Superior temporal gyrus (tissue), 1 donor: Measurements from ENCODE around the gene BCL3.

Experiments
- DNase-seq: peaks from one replicate; pipeline ENCODE4 v3.0.0-alpha.2; 2016; ENCODE audit errors: extremely low spot score

BCL3 gene

DNA sequence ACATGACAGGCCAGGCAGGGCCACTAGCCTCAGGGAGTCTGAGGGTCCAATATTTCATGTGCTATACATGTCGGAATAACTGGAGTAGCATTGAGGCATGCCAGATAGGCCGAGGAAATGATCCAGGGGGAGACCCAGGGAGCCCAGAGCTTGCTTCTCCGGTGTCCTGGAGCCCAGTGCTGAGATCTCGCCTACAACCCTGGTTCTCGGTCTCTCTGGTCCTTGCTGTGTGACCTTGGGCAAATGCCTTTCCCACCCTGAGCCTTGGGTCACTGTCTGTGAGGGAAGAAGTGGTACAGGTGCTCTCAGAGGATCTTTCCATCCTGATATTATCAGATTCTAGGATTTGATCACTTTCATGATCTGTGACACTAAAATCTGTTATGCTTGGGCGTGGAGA is 40.5 kb downstream of the BCL3 start:
- DNase-seq: no peak

DNA sequence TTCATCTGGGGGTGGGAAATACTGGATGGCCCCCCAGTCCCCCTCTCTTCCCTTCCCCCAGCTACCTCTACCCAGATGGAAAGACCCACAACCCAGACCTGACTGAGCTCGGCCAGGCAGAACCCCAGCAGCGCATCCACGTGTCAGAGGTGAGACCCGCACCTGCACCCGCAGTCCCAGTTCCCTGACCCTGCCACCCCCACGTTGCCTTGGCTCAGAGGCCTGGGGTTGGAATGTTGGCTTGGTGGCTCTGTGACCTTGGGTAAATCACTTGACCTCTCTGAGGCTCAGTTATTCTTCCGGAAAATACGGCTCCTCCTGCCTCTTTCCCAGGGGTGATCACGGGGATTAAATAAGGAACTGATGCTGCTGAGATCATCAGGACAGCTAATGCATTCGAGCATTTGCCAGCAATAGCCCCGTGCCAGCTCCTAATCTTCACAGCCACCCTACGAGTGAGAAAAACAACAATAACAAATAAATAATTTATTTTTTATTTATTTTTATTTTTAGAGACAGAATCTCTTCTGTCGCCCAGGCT is 41.5 kb downstream of the BCL3 start:
- DNase-seq: no peak

DNA sequence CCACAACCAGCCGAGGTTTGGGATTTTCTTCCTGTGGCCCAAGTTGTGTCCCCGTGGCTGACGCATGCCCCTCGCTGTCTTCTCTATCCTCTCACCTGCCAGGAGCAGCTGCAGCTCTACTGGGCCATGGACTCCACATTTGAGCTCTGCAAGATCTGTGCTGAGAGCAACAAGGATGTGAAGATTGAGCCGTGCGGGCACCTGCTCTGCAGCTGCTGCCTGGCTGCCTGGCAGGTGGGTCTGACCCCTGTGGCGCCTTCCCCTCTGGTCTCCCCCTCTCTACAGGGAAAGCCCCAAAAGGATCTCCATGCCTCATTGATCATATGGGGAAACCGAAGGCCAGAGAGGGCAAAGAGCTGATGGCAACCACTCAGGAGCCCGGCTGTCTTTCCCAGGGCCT is 43.8 kb downstream of the BCL3 start:
- DNase-seq: no peak

DNA sequence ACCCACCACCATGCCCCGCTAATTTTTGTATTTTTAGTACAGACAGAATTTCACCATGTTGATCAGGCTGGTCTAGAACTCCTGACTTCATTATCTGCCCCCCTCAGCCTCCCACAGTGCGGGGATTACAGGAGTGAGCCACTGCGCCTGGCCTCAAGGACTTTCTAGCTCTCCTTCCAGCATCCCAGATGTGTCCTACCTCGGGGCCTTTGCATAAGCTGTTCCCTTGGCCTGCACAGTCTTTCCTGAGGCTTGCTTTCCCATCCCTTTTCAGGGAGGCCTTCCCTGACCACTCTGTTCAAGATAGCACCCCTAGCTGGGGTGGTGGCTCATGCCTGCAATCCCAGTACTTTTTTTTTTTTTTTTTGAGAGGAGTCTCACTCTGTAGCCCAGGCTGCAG is 46.1 kb downstream of the BCL3 start:
- no peak for DNase-seq

DNA sequence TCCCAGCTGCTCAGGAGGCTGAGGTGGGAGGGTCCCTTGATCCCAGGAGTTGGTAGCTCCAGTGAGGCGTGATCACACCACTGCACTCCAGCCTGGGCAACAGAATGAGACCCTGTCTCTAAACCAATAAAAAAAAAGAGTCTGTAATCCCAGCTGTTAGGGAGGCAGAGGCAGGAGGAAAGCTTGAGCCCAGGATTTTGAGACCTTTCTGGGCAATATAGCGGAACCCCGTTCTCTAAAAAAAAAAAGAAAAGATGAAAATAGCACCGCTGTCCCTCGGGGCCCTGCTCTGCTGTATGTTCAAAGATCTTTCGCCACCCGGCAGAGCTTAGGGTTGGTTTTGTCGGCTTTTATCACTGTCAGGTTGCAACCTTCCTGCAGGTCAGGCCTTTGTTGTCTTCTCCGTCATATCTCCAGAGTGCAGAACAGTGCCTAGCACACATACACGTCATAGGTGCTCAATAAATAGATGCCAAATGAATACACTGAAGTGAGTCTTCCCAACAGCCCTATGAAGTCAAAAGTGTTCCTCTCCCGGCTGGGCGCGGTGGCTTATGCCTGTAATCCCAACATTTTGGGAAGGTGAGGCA is 47.0 kb downstream of the BCL3 start:
- DNase-seq: no peak

DNA sequence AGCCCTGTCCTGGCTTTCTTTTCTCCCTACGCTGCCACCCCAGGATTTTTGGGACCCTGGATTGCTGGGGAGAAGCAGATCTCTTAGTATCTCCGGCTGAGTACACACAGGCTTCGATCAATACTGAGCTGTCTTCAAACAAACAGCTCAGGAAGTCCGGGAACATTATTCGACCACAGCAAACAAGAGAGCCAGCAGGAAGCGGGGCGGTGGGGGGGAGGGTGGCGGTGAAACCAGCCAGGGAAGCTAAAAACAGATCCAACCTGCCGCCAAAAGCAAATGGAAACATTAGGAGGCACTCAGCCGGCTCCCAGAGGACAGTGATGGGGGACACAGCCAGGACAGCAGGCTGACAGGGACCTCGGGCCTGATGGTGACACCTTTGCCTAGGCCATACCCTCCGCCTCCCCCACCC is 48.2 kb downstream of the BCL3 start:
- no peak for DNase-seq

DNA sequence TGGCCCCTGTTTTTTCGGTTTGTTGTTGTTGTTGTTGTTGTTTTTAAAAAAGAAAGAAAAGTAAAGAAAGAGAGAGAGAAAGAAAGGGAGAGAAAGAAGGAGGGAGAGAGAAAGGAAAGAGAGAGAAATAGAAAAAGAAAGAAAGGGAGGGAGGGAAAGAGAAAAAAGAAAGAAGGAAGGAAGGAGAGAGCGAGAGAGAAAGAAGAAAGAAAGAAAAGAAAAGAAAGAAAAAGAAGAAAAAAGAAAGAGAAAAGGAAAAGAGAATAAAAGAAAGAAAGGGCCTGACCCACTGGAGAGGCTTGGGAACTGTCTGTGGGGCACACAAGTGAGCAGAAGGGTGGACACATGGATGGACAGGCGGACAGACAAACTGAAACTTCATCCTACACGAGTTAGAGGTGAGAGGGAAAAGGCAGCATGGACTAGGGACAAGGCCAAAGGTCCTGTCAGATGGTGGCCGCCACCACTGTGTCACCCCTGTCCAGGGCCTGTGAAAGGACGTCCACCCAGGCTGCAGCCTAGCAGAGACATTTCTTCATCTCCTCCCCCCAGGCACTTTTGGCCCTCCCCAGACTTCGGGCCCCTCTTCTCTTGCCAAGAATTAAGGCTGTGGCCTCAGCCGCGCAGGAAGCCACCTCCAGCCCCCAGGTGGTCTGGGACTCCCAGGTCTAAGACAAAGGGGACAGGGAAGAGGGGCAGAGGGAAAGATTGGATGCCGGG is 51.3 kb downstream of the BCL3 start:
- DNase-seq: no peak

DNA sequence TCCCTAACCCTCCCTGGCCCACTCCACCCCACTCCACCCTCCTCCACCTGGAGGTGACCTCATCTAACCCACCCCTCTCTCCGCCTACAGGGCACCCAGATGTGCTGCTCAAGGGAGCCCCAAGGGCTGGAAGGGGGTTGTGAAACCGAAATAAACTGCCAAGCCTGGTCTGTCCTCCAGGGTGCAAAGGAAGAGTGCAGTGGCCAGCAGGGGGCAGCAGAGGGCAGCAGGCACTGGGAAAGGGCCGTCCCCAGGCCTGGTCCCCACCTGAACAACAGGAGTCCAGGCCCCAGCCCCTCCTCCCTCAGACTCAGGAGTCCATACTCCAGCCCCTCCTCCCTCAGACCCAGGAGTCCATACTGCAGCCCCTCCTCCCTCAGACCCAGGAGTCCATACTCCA is 52.0 kb downstream of the BCL3 start:
- peak; percentile 59 for DNase-seq

DNA sequence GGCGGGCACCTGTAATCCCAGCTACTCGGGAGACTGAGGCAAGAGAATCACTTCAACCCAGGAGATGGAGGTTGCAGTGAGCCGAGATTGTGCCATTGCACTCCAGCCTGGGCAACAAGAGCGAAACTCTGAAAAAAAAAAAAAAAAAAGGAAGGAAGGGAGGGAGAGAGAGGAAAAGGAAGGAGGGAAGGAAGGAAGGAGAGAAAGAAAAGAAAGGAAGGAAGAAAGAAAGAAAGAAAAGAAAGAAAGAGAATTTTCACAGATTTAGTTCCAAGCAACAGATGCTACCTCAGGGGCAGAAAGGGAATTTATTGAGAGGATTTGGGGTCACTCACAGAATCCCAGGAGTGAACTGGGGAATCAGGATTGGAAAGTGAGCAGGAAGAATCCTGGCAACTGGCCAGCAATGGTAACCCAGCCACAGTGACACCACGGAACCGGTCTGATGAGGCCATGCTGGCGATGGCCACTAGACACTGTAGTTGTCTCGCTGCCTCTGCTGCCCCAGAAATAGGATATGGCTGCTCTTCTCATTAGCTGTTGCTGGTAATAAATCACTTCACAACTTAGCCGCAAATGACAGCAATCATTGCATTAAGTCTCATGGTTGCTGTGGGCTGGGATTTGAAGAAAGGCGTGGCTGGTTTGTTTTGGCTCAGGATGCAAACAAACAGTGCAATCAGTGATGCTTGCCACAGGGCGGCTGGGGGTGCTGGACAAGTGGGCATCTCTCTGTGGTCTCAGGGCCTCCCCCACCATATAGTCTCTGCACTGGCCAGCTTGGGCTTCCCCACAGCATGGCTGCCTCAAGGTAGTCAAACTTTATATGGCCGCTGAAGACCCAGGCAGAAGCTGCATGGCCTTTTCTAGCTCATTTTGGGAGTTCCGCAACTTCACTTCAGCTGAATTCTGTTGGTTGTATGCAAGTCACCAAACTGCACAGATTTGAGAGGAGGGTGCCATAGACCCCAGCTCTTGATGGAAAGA is 55.2 kb downstream of the BCL3 start:
- no peak for DNase-seq

DNA sequence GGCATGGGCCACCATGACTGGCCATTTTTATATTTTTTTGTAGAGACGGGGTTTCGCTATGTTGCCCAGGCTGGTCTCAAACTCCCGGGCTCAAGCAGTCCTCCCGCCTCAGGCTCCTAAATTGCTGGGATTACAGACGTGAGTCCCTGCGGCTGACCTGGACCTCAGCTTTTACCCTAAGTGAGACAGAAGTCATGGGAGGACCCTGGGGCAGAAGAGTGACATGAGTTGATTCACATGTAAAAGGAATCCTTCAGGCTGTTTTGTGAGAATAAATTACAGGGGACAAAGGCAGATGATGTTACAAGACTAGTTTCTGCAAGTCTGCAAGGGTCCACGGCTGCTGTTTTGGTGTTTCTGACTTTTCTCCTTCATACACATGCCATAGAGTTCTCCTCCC is 57.8 kb downstream of the BCL3 start:
- no peak for DNase-seq

DNA sequence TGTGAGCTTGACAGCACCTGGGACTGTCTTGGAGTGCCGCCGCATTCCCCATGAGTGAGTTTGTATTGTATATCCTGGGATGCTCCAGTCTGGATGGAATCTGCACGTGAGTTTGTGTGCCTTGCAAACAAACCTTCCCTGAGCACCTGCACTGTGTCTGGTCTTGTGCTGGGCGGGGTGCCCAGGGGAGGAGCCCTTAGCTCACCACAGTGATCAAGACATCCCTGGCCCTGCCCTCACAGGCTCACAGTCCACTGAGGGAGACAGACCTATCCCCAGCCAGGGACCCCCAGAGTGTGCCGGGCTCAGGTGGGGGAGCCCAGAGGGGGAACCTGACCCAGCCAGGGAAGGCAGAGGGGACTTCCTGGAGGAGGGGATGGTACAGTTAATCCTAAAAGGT is 58.7 kb downstream of the BCL3 start:
- no peak for DNase-seq

DNA sequence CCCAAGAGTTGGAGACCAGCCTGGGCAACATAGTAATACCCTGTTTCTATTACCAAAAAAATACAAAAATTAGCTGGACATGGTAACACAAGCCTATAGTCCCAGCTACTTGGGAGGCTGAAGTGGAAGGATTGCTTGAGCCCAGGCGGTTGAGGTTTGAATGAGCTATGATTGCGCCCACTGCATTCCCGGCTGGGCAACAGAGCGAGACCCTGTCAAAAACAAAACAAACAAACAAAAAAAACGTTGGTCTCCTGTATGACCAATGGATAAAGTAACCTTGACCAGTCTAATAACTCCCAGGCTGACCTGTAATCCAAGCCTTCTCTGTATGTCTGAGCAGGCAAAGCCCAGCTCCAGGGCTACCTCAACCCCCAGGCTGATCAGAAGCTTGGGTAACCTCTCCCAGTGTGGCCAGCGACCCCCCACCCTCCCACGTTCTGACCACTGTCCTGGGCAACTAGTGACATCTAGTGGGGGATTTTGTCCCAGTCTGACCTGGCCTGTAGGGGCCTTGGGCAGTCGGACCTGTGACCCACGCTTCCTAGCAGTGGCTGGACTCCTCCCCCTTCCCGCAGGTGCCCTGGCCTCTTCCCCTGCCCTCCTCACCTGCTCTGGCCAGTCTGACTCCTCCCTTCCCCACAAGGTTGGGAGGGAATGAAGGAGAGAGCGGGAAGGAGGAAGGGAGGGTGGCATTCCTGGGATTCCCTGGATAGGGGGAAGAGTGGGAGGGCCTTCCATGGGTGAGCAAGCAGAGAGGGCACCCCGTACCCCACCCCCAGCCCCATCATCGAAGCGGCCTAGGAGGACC is 59.3 kb downstream of the BCL3 start:
- DNase-seq: peak; percentile 14

DNA sequence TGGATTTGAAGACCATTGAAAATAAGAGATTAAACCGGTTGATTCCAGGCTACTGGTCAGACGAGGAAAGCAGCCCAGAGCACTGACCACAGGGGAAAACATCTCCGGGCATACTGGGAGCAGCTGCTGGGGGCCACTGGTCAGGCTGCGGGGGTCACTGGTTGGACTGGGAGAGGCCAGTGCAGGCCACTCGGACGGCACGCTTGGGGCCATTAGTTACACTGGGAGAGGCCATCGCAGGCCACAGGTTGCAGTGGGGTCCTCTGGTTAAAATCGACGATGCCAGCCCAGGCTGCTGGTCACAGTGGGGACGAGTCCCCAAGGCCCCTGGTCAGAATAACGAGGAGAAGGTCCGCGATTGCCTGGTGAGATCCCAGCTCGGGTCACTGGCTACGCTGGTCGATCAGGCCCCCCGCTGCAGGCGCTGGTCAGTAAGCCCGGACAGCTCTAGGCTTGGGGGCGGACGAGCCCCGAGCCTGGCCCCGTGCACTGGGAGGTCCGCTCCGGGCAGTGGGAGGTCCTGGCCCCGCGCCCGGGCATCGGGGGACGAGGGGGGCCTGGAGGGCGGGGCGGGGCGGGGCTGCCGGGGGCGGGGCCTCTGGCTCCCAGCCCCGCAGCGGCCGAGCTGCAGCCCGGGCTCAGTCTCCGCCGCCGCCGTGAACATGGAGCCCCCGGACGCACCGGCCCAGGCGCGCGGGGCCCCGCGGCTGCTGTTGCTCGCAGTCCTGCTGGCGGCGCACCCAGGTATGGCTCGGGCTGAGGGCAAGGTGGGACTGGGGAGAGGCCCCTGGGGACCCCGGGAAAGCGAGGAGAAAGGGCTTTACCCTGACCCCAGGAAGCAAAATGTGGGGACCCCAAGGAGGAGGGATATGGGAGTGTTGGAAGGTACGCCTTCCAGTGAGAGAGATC is 60.2 kb downstream of the BCL3 start, which contains the start of gene BCAM:
BCAM (plus strand) TSS at position 641 of the 909 bp plus-strand sequence; CDS start at position 663, 22 bp downstream.
- DNase-seq: no peak
